GF-D8 (cell line): ENCODE measurements around the gene TMED6.

Source experiments
- DNase-seq: peaks from one replicate; lab custom pipeline; 2025; lab: John Stamatoyannopoulos, UW

The TMED6 gene

DNA sequence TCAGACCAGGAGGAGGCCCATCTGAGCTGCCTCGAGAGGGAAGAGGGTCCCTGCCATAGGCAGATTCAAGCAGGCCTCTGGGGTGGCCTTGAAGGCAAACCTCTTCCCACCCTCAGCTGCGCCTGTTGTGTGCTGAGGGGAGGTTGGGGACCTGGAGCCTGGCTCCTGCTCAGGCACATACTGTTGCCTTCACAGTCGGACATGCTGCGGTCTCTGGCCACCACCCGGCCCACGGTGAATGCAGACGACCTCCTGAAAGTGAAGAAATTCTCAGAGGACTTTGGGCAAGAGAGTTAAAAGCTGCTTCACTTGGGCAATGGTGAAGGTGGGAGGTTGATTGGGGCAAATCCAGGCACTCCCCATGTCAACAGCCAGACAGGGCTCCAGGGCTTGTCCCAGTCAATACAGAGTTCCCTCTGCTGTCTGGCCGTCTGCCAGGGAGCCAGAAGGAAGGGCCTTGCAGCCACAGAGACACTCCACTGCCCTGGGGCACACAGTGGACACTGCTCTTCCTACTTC is 27.5 kb downstream of the TMED6 start:
- no peak for DNase-seq

DNA sequence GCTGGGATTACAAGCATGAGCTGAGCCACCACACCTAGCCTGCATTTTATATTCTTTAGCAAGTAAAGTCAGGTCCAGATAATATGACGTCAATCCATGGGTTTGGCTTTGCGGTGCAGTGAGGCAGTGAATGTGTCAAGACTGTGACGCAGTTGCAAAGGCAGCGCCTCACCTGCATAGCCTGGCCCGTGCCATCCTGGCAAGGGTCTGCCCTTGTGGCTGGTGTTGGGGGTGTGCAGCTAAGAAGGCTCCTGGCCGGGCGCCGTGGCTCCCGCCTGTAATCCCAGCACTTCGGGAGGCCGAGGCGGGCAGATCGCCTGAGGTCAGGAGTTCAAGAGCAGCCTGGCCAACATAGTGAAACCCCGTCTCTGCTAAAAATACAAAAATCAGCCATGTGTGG is 28.2 kb downstream of the TMED6 start:
- DNase-seq = no peak

DNA sequence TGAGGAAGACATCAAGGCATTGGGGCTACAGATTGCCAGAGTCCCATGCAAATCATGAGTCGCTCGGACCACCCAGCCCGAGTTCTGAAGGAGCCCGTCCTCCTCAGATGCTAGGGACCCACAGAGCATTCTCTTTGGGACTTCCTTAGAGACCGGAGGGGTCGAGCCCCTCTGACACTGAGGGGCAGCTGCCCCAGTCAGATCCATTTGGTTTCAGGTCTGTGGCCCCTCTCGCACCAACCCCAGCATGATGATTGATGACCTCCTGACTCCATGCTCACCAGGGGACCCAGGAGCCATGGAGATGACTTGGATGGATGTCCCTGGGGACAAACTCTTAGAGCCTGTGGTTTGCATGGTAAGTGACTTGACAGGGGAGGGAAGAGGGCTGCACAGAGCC is 29.2 kb downstream of the TMED6 start:
- DNase-seq = no peak

DNA sequence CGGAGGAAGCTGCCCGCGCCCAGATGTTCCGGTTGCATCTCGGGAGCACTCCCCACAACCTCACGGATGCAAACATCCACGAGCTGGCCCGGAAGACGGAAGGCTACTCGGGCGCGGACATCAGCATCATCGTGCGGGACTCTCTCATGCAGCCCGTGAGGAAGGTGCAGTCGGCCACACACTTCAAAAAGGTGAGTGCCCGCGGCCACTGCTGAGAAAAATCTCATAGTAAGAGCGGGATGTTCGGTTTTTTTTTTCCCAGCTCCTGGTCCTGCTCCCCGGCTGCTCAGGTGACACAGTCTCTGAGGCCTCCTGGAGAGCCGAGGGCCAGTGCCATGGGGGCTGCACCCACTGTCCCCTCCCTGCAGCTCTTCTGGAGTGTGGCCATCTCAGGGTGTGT is 30.5 kb downstream of the TMED6 start:
- DNase-seq = no peak

DNA sequence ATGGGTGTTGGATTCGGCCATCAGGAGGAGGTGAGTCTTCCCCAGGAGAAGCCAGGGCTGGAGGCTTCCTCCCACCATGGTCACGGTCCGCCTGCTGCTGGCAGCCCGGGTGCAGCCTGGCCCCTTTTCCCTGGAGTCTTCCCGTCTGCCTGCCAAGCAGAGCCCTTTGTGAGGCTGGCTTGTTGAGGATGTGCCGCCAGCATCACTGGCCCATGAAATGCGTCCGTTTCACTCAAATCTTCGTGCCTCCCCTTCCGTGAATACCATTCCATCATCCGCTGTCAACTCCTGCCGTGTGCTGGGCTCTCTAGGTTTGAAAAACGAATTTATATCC is 30.9 kb downstream of the TMED6 start:
- DNase-seq = no peak

DNA sequence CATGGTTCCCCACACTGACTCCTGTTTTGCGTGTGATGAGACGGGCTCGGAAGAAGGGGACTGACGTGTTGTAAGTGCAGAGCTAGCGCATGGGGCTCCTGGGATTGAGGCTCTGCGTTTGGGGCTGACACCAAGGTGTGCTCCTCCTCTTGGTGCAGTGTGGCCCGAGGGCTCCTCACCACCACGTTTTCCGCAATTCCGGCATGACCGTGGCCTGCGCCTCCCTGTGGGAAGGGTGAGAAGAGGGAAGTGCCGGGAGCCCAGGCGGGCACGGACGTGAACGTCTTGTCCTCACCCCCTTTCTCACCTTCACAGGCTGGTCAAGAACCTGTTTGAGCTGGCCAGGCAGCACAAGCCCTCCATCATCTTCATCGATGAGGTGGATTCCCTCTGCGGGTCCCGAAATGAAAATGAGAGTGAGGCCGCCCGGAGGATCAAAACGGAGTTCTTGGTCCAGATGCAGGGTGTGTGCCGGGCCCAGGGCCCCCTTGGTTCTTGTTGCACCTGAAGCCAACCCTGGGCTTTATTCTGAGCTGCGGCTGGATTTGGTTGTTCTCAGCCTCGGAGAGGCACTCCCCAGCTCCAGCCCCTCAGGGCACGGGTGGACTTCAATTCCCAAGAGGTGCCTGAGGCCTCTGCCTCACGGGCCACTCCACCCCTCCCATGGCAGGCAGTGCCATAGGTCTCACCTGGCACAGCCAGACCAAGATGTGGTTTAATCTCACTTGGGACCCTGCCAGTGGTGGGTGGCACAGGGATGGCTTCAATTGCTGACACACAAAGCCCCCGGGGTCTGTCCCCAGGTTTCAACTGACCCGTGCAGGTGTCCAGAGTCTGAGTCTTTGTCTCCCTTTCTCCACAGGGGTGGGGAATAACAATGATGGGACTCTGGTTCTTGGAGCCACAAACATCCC is 31.5 kb downstream of the TMED6 start:
- DNase-seq = no peak

DNA sequence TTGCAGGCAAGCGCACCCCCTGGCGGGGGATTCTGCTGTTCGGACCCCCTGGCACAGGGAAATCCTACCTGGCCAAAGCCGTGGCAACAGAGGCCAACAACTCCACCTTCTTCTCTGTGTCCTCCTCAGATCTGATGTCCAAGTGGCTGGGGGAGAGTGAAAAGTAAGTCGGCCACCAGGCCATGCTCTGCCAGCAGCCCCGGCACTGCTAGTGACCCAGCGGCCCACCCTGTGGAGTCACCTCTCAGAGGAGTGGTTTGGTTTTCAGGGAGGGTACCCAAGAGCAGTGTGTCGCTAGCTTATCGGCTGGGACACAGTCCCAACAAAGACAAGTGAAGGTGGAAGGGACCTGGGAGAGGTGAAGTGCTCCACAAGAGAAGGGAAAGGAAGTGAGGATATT is 32.2 kb downstream of the TMED6 start:
- no peak for DNase-seq

DNA sequence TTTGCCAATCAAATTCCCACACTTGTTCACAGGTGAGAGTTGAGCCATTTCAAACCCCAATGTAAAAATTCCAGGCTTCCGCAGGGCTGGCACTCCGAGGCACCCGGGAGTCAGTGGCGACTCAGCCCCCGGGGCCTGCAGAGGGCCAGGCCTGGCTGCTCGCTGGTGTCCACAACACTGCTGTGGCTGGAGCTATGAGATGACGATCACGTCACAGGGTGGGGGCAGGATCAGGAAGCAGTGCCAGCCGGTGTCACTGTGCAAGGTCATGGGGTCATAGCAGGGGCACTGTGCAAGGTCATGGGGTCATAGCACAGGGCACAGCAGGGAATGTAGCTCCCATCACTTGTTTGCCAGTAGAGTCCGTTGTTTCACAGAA is 32.7 kb downstream of the TMED6 start:
- DNase-seq = no peak

DNA sequence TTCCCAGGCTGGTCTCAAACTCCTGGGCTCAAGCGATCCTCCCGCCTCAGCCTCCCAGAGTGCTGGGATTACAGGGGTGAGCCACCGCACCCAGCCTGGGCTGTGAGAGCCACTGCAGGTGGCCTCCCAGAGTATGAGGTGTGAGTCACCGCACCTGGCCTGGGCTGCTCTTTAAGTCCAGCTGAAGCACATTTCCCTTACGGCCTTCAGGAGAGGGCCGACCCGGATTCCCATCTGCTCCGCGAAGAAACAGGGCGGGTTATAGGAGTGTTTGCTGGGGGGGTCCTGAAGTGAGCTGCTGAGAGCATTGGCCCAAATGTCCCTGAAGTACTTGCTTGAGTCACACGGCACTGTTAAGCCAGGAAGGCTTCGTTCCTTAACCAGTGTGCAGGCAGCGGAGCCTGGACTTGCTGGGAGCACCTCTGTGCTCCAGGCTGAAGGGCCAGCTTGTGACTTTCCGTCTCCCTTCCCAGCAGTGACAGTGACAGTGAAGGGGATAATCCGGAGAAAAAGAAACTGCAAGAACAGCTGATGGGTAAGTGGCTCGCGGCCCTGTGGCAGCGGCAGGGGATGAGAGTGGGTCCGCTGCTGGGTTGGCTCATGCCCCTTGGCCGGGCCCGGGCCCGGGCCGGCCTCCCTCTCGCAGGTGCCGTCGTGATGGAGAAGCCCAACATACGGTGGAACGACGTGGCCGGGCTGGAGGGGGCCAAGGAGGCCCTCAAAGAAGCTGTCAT is 33.2 kb downstream of the TMED6 start:
- no peak for DNase-seq

DNA sequence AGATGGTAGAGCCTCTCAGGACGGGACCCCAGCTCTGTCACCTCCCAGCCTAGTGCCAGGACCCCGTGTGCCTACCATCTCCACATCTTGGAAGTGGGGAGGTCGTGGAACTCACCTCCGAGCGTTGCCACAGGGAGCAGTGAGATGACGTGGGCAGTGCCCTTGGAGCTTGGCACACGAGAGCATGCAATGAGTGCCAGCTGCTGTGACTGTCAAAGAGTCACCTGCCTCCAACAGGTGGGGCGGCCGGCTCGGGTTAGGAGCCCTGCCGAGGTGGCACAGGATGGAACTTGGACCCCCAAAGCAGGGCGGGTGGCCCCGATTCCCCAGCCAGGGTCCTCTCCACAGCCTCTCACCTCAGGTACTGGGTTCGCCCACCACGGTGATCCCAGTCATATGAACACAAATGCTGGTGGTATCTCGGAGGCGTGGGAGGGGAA is 35.0 kb downstream of the TMED6 start:
- no peak for DNase-seq

DNA sequence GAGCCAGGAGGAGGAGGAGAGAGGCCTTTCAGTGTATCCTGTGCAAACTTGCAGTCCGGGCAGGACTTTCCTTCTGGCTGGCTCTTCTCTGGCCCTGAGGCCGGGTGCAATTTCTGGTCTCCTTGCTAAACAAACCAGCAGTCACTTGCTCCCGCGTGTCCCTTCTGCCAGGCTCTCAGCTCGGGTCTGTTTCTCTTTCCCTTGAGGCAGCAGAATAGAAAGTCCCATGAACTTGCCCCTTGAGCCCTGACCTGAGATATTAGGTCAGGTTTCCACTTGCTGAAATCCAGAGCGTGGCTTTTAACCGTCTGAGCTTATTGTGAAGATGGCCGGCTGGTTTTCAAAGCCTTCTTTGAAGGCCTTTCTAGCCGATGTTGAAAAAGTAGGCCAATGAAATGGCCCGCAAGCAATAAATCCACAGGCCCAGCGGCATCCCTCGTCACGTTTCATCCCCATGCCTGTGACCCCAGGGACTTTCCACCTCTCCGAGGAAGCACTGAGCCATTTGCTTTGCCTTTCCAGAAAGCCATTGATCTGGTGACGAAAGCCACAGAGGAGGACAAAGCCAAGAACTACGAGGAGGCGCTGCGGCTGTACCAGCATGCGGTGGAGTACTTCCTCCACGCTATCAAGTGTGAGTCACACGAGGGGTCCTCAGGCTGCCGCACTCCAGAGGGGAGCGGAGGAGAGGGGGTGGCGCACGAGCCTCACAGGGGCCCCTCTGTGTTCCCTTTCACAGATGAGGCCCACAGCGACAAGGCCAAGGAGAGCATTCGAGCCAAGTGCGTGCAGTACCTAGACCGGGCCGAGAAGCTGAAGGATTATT is 35.9 kb downstream of the TMED6 start:
- DNase-seq = no peak

DNA sequence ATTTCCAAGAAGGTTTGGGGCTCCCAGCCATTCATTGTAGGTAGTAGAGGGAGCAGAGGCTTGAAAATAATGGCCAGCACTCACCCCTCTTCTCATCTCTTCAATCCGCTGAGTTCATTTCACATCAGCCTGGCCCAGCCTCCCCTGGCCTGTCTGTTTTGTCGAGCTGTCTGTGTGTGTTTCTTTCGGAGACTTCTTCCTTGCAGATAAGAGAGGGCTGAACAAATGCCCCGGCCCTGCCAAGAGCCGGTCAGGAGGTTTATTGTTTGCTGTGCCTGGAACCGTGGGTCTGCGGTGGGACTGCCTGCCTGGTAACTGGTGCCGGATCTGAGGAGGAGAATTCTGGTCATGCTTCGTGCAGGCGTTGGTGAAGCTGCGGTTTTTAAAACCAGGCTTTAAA is 37.1 kb downstream of the TMED6 start:
- DNase-seq = no peak

DNA sequence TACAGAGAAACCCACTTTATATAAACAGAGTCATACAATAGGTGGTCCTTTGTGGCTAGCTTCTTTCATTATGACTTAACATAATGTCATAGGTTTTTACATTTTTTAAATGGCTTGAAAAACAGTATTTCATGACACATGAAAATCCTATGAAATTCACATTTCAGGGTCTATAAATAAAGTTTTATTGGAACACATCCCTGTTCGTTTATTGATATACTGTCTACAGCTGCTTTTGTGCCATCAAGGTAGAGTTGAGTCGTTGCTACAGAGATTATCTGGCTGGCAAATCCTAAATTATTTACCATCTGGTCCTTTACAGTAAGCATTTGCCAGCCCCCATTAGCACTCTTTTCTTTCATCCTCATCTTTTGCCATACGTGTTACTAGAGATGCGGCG is 38.1 kb downstream of the TMED6 start:
- DNase-seq = no peak

DNA sequence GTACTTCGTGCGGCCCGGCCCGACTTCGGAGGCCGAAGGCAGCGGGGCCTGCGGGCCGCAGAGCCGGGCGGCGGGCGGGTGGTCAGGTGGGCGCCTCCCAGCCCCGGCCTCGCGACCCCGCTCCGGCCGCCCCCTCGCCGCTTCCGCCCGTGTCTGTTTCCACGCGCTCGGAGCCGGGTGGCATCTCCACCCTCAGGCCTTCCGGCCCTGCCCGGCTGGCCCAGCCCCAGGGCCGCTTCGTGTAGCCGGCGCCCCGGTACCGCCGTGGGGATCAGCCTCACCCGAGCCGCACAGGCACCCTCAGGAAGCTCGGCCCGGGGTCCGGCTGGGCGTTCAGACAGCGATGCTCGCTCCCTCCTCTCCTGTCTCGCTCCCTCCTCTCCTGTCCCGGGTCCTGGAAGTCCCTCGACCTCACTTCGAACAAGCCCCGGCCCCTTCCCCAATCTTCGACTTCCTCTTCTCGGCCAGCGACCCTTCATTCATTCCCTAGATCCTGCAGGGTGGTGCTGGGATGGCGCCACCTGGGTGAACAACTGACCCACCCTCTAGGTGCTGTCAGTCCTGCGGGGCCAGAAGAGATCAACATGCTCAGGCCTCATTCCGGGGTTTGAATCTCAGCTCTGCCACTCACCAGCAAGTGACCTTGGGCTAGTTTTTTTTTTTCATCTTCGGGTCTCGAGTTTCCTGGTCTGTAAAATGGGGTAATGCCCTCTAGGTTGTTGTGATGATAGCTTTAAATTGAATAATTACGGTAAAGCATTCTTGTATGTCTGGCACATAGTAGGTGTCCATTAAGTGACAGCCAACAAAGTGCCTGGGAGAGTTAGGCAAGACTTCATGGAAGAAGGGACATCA is 39.8 kb downstream of the TMED6 start:
- DNase-seq = no peak

DNA sequence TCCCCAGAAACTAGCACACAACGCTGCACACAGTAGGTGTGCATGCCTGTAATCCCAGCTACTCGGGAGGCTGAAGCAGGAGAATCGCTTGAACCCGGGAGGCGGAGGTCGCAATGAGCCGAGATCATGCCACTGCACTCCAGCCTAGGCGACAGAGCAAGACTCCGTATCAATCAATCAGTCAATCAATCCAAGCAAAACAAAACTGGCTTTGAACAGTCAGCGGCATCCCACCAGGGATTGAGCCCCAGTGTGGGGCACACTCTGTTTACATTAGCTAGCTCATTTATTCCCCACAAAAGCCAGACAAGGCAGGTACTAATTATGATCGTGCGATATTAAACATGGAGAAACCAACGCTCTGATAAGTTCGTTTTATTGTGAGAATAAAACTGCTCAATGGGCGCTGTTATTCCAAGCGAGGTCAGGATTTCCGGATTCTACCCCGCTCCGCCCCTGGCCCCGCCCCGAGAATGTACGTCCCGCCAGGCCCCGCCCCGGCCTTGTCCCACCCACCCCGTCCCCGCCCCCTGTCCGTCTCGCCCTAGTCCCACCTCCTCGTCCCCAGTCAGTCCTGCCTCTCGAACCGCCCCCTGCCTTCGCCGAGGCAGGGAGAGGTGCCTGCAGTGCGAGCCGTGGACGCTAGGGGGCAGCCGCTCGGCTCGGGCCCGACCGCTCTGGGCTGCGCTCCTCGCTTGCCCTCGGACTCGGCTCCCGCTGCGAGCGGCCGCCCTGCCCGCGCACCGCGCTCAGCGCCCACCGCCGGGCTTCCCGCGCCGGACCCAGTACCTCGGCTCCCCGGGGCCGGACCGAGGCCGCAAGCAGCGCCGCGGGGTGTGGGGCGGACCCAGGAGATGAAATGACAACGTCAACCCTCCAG is 40.7 kb downstream of the TMED6 start, which contains the start of gene VPS4A:
Gene VPS4A, plus strand, starts transcription at position 698 of the 880 bp plus-strand sequence. Its CDS starts 162 bp downstream, at position 860.
- DNase-seq = peak; percentile 84

DNA sequence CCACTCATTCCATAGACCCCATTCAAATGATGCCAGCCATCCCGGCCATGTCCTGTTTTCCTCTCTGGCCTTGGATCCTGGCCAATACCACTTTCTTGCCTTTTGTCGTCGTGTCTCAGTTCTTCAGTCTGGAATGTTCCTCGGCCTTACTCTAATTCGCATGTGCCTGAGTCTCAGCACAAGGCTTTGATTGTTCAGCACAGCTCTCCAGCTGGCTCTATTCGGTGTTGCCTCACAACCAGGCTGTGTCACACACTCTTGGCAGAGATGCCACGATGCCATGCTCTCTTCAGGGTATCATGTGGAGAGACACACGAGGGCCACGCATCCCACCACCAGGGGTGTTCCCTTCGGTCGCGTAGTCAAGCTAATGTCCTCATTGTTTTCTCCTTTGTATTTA is 42.3 kb downstream of the TMED6 start:
- no peak for DNase-seq

DNA sequence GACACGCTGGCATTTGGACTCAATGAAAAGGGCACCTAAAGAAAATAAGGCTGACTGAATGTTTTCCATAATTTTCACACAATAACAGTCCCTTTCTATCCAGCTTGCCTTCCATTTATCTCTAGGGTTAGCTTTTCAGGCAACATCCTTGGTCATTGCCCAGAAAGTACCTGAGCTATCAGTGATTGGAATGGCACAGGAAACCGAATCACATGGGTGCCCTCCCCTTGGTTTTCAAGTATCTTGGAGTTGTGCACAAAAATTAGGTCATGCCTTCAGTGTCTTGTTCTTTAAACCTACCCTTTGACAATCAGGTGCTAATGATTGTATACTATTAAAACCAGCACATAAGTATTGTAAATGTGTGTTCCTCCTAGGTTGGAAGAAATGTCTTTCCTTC is 43.7 kb downstream of the TMED6 start:
- DNase-seq = no peak

DNA sequence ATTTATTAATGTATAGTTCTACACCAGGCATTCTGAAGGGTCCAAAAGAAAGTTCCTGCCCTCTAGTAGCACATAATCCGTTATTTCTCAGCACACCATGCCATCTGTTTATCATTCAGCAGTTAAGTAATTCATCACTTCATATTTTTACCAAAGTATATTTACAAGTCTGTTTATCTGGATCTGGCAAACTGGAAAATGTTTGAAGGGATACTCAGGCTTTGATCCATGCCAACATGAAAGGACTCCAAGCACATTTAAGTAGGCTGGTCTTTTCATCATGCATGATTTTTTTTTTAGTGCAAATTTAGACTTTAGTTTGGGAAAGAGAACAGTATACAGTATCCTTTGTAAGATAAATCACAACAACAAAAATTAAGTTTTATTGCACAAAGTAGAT is 44.5 kb downstream of the TMED6 start:
- DNase-seq = no peak

DNA sequence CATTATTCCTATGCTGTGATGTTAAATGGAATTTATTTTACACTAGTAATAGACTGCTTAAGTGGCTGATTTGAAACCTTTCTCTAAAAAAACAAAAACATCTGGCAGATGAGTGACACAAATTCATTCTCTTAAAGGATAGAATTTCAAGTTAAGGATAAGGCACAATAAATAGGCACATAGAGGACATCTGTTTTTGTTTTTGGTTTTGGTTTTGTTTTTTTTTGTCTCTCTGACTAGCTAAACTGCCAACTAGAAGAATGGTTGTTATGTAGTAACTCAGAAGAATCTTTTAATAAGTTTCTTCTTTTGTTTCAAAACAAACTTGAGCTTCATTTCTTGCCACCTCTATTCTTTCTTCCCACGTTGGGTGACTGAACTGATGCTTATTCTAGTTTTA is 45.6 kb downstream of the TMED6 start:
- no peak for DNase-seq

DNA sequence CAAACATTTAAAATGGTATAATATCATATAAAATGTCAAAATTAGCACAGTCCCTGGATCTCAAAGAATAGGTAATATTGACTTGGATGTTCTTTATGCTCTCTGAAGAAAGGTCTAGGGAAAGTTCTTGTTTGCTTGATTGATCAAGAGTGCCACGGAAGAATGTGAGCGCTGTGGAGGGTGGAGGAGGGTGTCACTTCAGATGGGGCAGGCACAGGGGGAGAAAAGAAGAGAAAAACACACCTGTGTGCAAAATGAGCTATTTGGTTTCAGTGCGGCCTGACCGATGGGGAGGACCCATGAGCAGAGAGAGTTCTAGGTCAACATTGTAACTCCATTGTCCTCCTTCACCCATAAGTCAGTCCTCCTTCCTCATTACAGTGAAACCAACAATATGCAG is 49.3 kb downstream of the TMED6 start:
- DNase-seq = no peak
